B cell (primary cell): Measurements from ENCODE around the gene SDCCAG8. TPM values are rescaled to one million over a fixed set of nuclear protein-coding genes. Genes with fewer than 3 reads are reported as not detected.

Experiments used
- ATAC-seq: fragments of 200-7000 bp; cut with Tn5 transposase; one replicate; pipeline ENCODE4 v1.10.0; 2021; ENCODE audit warnings: low read depth, mild to moderate bottlenecking, moderate number of reproducible peaks, moderate library complexity
- CTCF ChIA-PET: fragments of 350-600 bp; sonication (Branson Sonifier 250); formaldehyde crosslinking; loops from one replicate; lab custom pipeline; 2021; ENCODE audit warnings: antibody characterized with exemption, inconsistent platforms; lab: Charles Lee
- POLR2A ChIA-PET: fragments of 350-600 bp; sonication (Branson Sonifier 250); formaldehyde crosslinking; loops from one replicate; lab custom pipeline; 2021; ENCODE audit warnings: antibody characterized with exemption; lab: Charles Lee
- DNase-seq: peaks from one replicate; pipeline ENCODE4 v3.0.0; 2013
- H2AFZ ChIP-seq: 2 replicates; pipeline ENCODE4 v1.6.1; 2012; ENCODE audit warnings: mild to moderate bottlenecking, low read depth, low read length; ENCODE audit not compliant: insufficient read depth, poor library complexity, severe bottlenecking
- H3K27ac ChIP-seq, 2 donors: 1 replicate in 1 of 2; 2 replicates in 1 of 2; pipeline ENCODE4 v1.5.1; 2012 to 2013; ENCODE audit warnings: low read length in 2 of 2, mild to moderate bottlenecking in 2 of 2, moderate library complexity in 1 of 2
- H3K27me3 ChIP-seq, 4 experiments: fragments of 200-600 bp in 1 of 4; sonication (generic) in 1 of 4; replicated peaks in 1 of 4; 1 replicate in 2 of 4; 2 replicates in 2 of 4; pipeline versions ENCODE4 v1.6.1 to v1.7.0; 2013 to 2016; ENCODE audit warnings: low read length in 3 of 4, mild to moderate bottlenecking in 2 of 4, mixed read lengths in 1 of 4, moderate library complexity in 1 of 4; ENCODE audit not compliant: insufficient read depth in 4 of 4, control insufficient read depth in 3 of 4; ENCODE audit errors: control extremely low read depth in 1 of 4
- H3K36me3 ChIP-seq, 2 experiments: replicated peaks in 1 of 2; 1 replicate in 1 of 2; 2 replicates in 1 of 2; pipeline versions ENCODE4 v1.6.1 to v1.7.1; 2013; ENCODE audit warnings: low read length in 1 of 2; ENCODE audit not compliant: insufficient read depth in 2 of 2, control insufficient read depth in 1 of 2; ENCODE audit errors: control extremely low read depth in 1 of 2, extremely low read depth in 1 of 2
- H3K4me1 ChIP-seq, 2 donors: fragments of 200-600 bp in 1 of 2; sonication (generic) in 1 of 2; 1 replicate in 1 of 2; 2 replicates in 1 of 2; pipeline versions ENCODE4 v1.5.1 to v1.6.1; 2013 to 2017; ENCODE audit warnings: low read length in 2 of 2; ENCODE audit not compliant: control insufficient read depth in 2 of 2, insufficient read depth in 2 of 2
- H3K4me2 ChIP-seq: replicated peaks from 2 replicates; pipeline ENCODE3; 2012; ENCODE audit warnings: mild to moderate bottlenecking, low read depth, low read length; ENCODE audit not compliant: poor library complexity, severe bottlenecking
- H3K4me3 ChIP-seq, 5 experiments: fragments of 200-600 bp in 1 of 5; sonication (generic) in 1 of 5; 1 replicate in 3 of 5; 2 replicates in 2 of 5; pipeline versions ENCODE4 v1.5.1 to v1.7.0; 2011 to 2016; ENCODE audit warnings: low read length in 4 of 5, mild to moderate bottlenecking in 4 of 5, low read depth in 2 of 5, control low read depth in 1 of 5, moderate library complexity in 1 of 5; ENCODE audit not compliant: insufficient read depth in 1 of 5; ENCODE audit errors: control extremely low read depth in 1 of 5, extremely low read depth in 1 of 5
- H3K79me2 ChIP-seq: fragments of 200-600 bp; sonication (generic); one replicate; pipeline ENCODE4 v1.6.0; 2016; ENCODE audit warnings: low read length; ENCODE audit not compliant: control insufficient read depth, insufficient read depth
- H3K9ac ChIP-seq: fragments of 200-600 bp; sonication (generic); 2 replicates; pipeline ENCODE4 v1.6.1; 2017; ENCODE audit warnings: mild to moderate bottlenecking, low read length, moderate library complexity
- H3K9me3 ChIP-seq, 3 donors: one replicate each; pipeline versions ENCODE4 v1.6.1 to v1.7.1; 2013; ENCODE audit warnings: low read length in 2 of 3; ENCODE audit not compliant: control insufficient read depth in 2 of 3, insufficient read depth in 1 of 3; ENCODE audit errors: control extremely low read depth in 1 of 3
- H4K20me1 ChIP-seq: 2 replicates; pipeline ENCODE4 v1.6.0; 2012; ENCODE audit warnings: mild to moderate bottlenecking, low read length; ENCODE audit not compliant: insufficient read depth, control insufficient read depth, poor library complexity, severe bottlenecking
- H3K27ac Mint-ChIP-seq: one replicate; pipeline ENCODE4 v1.8.0; 2021; ENCODE audit warnings: mixed read lengths
- H3K27me3 Mint-ChIP-seq: one replicate; pipeline ENCODE4 v1.8.0; 2021; ENCODE audit warnings: mixed read lengths
- H3K4me1 Mint-ChIP-seq: one replicate; pipeline ENCODE4 v1.8.0; 2021; ENCODE audit warnings: mixed read lengths
- H3K4me3 Mint-ChIP-seq: one replicate; pipeline ENCODE4 v1.8.0; 2021; ENCODE audit warnings: mixed read lengths
- H3K9me3 Mint-ChIP-seq: one replicate; pipeline ENCODE4 v1.8.0; 2022; ENCODE audit warnings: mixed read lengths; ENCODE audit not compliant: insufficient read depth
- EZH2 ChIP-seq: IDR thresholded peaks from 2 replicates; pipeline ENCODE4 v1.6.1; 2012; ENCODE audit warnings: borderline replicate concordance, low read depth, mild to moderate bottlenecking, moderate library complexity, low read length; ENCODE audit not compliant: insufficient read depth, poor library complexity, severe bottlenecking
- WGBS: methylation state at CpG from one replicate; pipeline ENCODE4 v1.1.5; 2013; ENCODE audit warnings: missing lambda C conversion rate; ENCODE audit not compliant: insufficient coverage; 5-methylcytosine and 5-hydroxymethylcytosine counted together
- intact Hi-C: fragments of 100-400 bp; cut with micrococcal nuclease; formaldehyde crosslinking; loops from one replicate; pipeline ENCODE4 v1.10.0; 2022
- polyA plus RNA-seq: library from polyadenylated mRNA; depleted of rRNA; stranded (reverse); fragments of >200 nt; gene quantifications from 2 replicates; pipeline ENCODE4 v1.2.3, GENCODE V29; 2012
- total RNA-seq, 2 donors: library from RNA; stranded (reverse); fragments of 120-200 nt in 1 of 2; gene quantifications; 1 replicate in 1 of 2; 2 replicates in 1 of 2; pipeline versions ENCODE4 v1.2.3 to v1.2.4, GENCODE V29; 2013 to 2022
- TF ChIP-seq, protein P1 (sequence below): fragments of 200-600 bp; IDR thresholded peaks from one replicate; pipeline ENCODE4 v1.8.0; 2022; ENCODE audit warnings: antibody characterized with exemption, mild to moderate bottlenecking

Gene SDCCAG8
- total and polyA plus RNA-seq, 2 donors (not counting 1 experiment from before 2014, with no cell fraction given), result 37.1 to 60.7 TPM

DNA sequence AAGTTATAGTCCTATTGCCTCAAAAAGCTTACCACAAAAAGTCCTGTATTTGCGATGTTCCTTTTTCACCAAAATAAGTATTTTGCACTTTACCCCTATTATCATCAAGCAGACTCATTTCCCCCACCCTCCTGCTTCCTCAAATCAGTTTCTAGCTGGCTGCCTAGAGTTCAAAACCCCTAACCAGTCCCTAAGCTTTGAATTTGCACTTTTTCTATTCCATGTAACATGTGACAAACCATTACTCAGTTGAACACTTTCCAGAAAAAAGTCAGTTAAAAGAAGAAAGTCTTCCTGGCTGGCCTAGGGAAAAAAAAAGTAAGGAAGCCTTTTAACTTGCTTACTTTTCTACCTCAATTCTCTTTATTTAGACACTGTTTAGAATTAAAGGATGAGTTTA is 8.9 kb upstream of the SDCCAG8 start:
- H3K9me3 Mint-ChIP-seq, result peaks cover under 1% of the 10 kb centered on the region
- H3K27ac Mint-ChIP-seq, result peak overlapping the region; percentile 72
- peaks cover 96% of the 10 kb centered on the region for H3K79me2 ChIP-seq
- H3K4me2 ChIP-seq, result peak overlapping the region; percentile 29
- H4K20me1 ChIP-seq, result no peaks in the 10 kb centered on the region
- POLR2A ChIA-PET, result interaction anchor here (0.5 to 1.0 kb wide), 3 partner anchors 8 to 804 kb away, joined by 3 to 8 read pairs (median 6); partner anchors contain the start of genes CEP170 and SDCCAG8
- no peak overlapping the region for H3K4me3 ChIP-seq
- 0% methylated on average over 1 of the region's 1 CpG for WGBS
- peaks cover 23 to 29% of the 10 kb centered on the region in 2 donors for H3K4me1 ChIP-seq
- intact Hi-C loops, result no loop called here
- ATAC-seq (peak; percentile 63), DNase-seq (peak; percentile 64)
- H2AFZ ChIP-seq, result no peak overlapping the region
- no peaks in the 10 kb centered on the region for H3K27me3 Mint-ChIP-seq
- no peak overlapping the region for H3K9ac ChIP-seq
- CTCF ChIA-PET, result interaction anchor here (1.0 to 2.6 kb wide), 2 partner anchors 9 to 38 kb away, joined by 4 to 6 read pairs; partner anchors contain the start of genes CEP170 and SDCCAG8
- H3K27ac ChIP-seq, result peak overlapping the region in 1 of 2 donors; percentile 56
- no peaks in the 10 kb centered on the region for H3K36me3 ChIP-seq
- H3K4me1 Mint-ChIP-seq, result peaks cover 65% of the 10 kb centered on the region
- H3K9me3 ChIP-seq, result no peaks in the 10 kb centered on the region
- H3K4me3 Mint-ChIP-seq, result peak overlapping the region; percentile 44
- no peak for TF ChIP-seq EZH2
- TF ChIP-seq, protein P1, sequence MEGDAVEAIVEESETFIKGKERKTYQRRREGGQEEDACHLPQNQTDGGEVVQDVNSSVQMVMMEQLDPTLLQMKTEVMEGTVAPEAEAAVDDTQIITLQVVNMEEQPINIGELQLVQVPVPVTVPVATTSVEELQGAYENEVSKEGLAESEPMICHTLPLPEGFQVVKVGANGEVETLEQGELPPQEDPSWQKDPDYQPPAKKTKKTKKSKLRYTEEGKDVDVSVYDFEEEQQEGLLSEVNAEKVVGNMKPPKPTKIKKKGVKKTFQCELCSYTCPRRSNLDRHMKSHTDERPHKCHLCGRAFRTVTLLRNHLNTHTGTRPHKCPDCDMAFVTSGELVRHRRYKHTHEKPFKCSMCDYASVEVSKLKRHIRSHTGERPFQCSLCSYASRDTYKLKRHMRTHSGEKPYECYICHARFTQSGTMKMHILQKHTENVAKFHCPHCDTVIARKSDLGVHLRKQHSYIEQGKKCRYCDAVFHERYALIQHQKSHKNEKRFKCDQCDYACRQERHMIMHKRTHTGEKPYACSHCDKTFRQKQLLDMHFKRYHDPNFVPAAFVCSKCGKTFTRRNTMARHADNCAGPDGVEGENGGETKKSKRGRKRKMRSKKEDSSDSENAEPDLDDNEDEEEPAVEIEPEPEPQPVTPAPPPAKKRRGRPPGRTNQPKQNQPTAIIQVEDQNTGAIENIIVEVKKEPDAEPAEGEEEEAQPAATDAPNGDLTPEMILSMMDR, result no peak
- no peaks in the 10 kb centered on the region for H3K27me3 ChIP-seq

DNA sequence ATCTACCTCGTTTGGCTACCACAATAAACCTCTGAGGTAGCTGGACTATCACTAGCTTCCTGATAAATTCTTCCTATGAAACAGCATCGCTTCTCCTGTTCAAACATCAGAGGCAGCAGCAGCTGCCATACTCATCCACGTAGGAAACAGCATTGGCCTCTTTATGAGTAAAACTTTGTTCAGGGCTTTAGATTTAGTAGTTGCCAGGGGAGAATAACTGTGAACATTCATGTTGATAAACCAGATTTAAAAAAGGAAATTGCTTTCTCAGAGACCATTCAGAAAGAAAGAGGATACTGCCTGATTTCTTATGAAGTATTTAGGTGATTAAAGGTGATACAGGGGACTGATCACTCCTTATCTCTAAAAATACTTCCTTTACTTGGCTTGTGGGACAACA is 7.9 kb upstream of the SDCCAG8 start:
- peak overlapping the region; percentile 36 for H3K4me2 ChIP-seq
- H2AFZ ChIP-seq, result no peak overlapping the region
- Mint-ChIP-seq H3K27me3 (no peaks in the 10 kb centered on the region), H3K4me1 (peaks cover 68% of the 10 kb centered on the region), H3K27ac (peak overlapping the region; percentile 69), H3K9me3 (no peaks in the 10 kb centered on the region), H3K4me3 (peak overlapping the region; percentile 30)
- intact Hi-C loops, result no loop called here
- peaks cover 94% of the 10 kb centered on the region for H3K79me2 ChIP-seq
- TF ChIP-seq, protein P1, result no peak
- no peak for TF ChIP-seq EZH2
- no peak overlapping the region for H3K4me3 ChIP-seq
- ATAC-seq, result peak; percentile 14
- H3K36me3 ChIP-seq, result no peaks in the 10 kb centered on the region
- H3K27ac ChIP-seq, result peak overlapping the region in 1 of 2 donors; percentile 56
- H4K20me1 ChIP-seq, result no peaks in the 10 kb centered on the region
- no peak overlapping the region for H3K9ac ChIP-seq
- POLR2A ChIA-PET, result no interaction called here
- no peaks in the 10 kb centered on the region for H3K27me3 ChIP-seq
- 51% methylated on average over 3 of the region's 3 CpGs for WGBS
- CTCF ChIA-PET, result interaction anchor here (2.6 kb wide), 1 partner anchor 37 kb away, joined by 6 read pairs; no protein-coding TSS in a partner anchor
- peaks cover 23 to 34% of the 10 kb centered on the region in 2 donors for H3K4me1 ChIP-seq
- DNase-seq, result no peak
- H3K9me3 ChIP-seq, result no peaks in the 10 kb centered on the region
